Measurements from ENCODE around the gene STOX1.

DNA sequence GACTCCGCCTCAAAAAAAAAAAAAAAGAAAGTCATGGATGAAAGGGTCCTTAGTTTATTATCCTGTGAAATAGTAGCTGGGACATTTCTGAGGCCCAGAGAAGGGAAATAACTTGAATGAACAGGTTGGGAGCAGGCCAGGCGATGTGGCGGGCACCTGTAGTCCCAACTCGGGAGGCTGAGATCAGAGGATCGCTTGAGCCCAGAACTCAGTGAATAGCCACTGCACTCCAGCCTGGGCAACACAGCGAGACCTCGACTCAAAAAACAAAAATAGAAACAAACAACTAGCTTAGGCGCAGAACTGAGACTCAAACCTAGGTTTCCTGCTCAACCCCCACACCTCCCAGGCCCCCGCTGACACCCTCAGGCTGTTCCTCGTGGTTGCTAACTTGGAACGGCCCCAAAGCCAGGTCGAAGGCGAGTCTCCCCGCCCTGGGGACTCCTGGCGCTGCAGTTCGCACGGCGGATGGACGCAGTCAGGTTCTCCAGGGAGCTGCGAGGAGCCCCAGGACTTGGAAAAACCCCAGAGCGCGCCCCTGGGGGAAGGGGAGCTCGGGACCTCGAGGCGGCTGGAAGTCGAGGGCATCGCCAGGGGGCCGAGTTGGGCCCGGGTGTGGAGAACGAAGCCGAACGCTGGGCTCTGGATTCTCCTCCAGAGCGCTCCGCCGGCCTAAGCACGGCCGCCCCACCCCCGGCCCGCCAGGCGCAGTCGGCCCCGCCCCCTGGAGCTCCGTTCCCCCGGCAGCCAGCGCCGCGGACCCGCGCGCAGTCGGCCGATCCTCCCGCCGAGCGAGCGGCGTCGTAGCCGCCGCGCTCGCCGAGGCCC lies at the start of gene STOX1:
- TF ChIP-seq CTCF (optimal IDR thresholded peaks at IDR 0.05 in 1 of 3, IDR thresholded peaks at IDR 0.05 in 1 of 3, conservative IDR thresholded peaks at IDR 0.05 in 1 of 3; ENCODE audit: extremely low read depth in 1 of 3, insufficient read depth in 2 of 3, low read length in 3 of 3) (no peak), EZH2 (IDR thresholded peaks at IDR 0.05; ENCODE audit: low read length) (no peak)

Measured in keratinocyte (primary cell).